Trophoblast cell (in vitro differentiated cells and primary cell): ENCODE data around the gene KCNAB1.
"Not testable (repeated sequence)": the region's sequence is repeated elsewhere in the genome, so short reads cannot be mapped to it uniquely, and the experiment has no call there.

Source experiments
- DNase-seq, 2 donors: peaks; one replicate each; pipeline ENCODE4 v3.0.0-alpha.2; 2016
- H2AFZ ChIP-seq: 2 replicates; pipeline ENCODE4 v1.6.1; 2013; ENCODE audit warnings: low read length, moderate library complexity, mild to moderate bottlenecking; ENCODE audit not compliant: insufficient read depth, poor library complexity
- H2AK5ac ChIP-seq: 2 replicates; pipeline ENCODE4 v1.6.1; 2013; ENCODE audit warnings: mild to moderate bottlenecking, low read length
- H2BK120ac ChIP-seq: 2 replicates; pipeline ENCODE4 v1.6.1; 2013; ENCODE audit warnings: low read length, mild to moderate bottlenecking, moderate library complexity; ENCODE audit not compliant: insufficient read depth, poor library complexity
- H2BK12ac ChIP-seq: 2 replicates; pipeline ENCODE4 v1.6.1; 2013; ENCODE audit warnings: mild to moderate bottlenecking, low read length, moderate library complexity
- H2BK5ac ChIP-seq: 2 replicates; pipeline ENCODE4 v1.6.1; 2013; ENCODE audit warnings: low read length, low read depth, moderate library complexity, mild to moderate bottlenecking; ENCODE audit not compliant: poor library complexity
- H3K14ac ChIP-seq: 2 replicates; pipeline ENCODE4 v1.6.1; 2013; ENCODE audit warnings: mild to moderate bottlenecking, low read length
- H3K18ac ChIP-seq: 2 replicates; pipeline ENCODE4 v1.6.1; 2013; ENCODE audit warnings: mild to moderate bottlenecking, low read length
- H3K23ac ChIP-seq: 2 replicates; pipeline ENCODE4 v1.6.1; 2013; ENCODE audit warnings: low read length
- H3K27ac ChIP-seq: 2 replicates; pipeline ENCODE4 v1.5.1; 2013; ENCODE audit warnings: low read depth, mild to moderate bottlenecking, inconsistent platforms, low read length, moderate library complexity
- H3K27me3 ChIP-seq: 2 replicates; pipeline ENCODE4 v1.6.1; 2013; ENCODE audit warnings: inconsistent platforms, mild to moderate bottlenecking, low read length, moderate library complexity; ENCODE audit not compliant: insufficient read depth
- H3K36me3 ChIP-seq, 2 experiments: 1 replicate in 1 of 2; 2 replicates in 1 of 2; pipeline ENCODE4 v1.6.1; 2013; ENCODE audit warnings: low read length in 2 of 2, mild to moderate bottlenecking in 2 of 2, moderate library complexity in 1 of 2; ENCODE audit not compliant: insufficient read depth in 2 of 2, control insufficient read depth in 1 of 2
- H3K4ac ChIP-seq: 2 replicates; pipeline ENCODE4 v1.6.1; 2013; ENCODE audit warnings: low read depth, mild to moderate bottlenecking, low read length, moderate library complexity
- H3K4me1 ChIP-seq, 2 experiments: 1 replicate in 1 of 2; 2 replicates in 1 of 2; pipeline ENCODE4 v1.6.1; 2013; ENCODE audit warnings: low read length in 2 of 2, mild to moderate bottlenecking in 2 of 2, moderate library complexity in 1 of 2; ENCODE audit not compliant: insufficient read depth in 2 of 2, control insufficient read depth in 1 of 2
- H3K4me2 ChIP-seq: 2 replicates; pipeline ENCODE4 v1.6.1; 2013; ENCODE audit warnings: inconsistent platforms, mild to moderate bottlenecking, low read length, moderate library complexity
- H3K4me3 ChIP-seq: 2 replicates; pipeline ENCODE4 v1.5.1; 2013; ENCODE audit warnings: mild to moderate bottlenecking, low read depth, low read length, inconsistent platforms
- H3K79me1 ChIP-seq: one replicate; pipeline ENCODE4 v1.6.1; 2013; ENCODE audit warnings: low read length
- H3K79me2 ChIP-seq: 2 replicates; pipeline ENCODE4 v1.6.1; 2013; ENCODE audit warnings: low read length, mild to moderate bottlenecking; ENCODE audit not compliant: control insufficient read depth, insufficient read depth, poor library complexity
- H3K9ac ChIP-seq: 2 replicates; pipeline ENCODE4 v1.6.1; 2013; ENCODE audit warnings: mild to moderate bottlenecking, low read length
- H3K9me3 ChIP-seq: 2 replicates; pipeline ENCODE4 v1.6.1; 2013; ENCODE audit warnings: low read depth, mild to moderate bottlenecking, control low read depth, inconsistent platforms, low read length; ENCODE audit not compliant: insufficient read depth
- H4K12ac ChIP-seq: 2 replicates; pipeline ENCODE4 v1.6.1; 2013; ENCODE audit warnings: low read depth, mild to moderate bottlenecking, low read length, moderate library complexity
- H4K8ac ChIP-seq: 2 replicates; pipeline ENCODE4 v1.6.1; 2013; ENCODE audit warnings: low read depth, mild to moderate bottlenecking, low read length, moderate library complexity
- H4K91ac ChIP-seq: one replicate; pipeline ENCODE4 v1.6.1; 2013; ENCODE audit warnings: low read depth, mild to moderate bottlenecking, low read length, moderate library complexity
- WGBS: extraction: QIAGEN DNeasy Blood & Tissue Kit; methylation state at CpG from one replicate; pipeline ENCODE4 v1.1.7; 2013; ENCODE audit warnings: missing lambda C conversion rate; ENCODE audit not compliant: insufficient read length, insufficient coverage; ENCODE audit errors: extremely low coverage; 5-methylcytosine and 5-hydroxymethylcytosine counted together

Gene KCNAB1

DNA sequence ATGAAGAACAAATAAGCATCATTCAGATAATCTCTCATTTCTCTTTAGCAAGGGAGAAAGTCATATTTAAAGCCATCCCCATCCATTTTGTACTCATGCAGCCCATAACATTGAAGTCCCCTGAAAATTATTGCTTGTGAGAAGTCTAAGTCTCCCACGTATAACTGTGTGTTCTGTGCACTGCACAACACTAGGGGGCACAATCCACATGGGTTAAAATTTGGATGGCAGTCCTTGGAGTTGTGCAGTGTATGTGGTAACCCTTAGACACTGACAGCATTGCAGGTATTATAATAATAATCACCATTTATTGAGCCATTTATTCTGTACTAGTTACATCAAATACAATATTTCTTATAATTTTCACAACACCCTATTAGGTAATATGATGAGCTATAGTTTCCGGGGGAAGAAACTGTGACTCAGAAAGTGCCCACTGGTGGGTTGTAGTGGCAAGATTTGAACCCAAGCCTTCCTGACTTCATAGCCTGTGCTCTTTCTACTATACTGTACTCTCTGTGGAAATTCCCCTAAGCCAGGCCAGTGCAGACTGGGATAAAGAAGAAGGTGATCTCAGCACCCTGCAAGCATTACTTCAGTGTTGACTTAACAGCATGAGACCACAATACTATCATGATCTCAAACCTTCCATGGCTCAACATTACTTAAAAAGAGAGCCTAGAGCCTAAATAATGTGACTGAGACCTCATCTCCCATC lies 15.7 kb downstream of the KCNAB1 start:
- H3K4me1 ChIP-seq: no peaks in the 10 kb centered on the region
- H2AFZ ChIP-seq: no peak overlapping the region
- no peak overlapping the region for H4K91ac ChIP-seq
- no peak overlapping the region for H3K18ac ChIP-seq
- no peaks in the 10 kb centered on the region for H3K27me3 ChIP-seq
- no peak overlapping the region for H3K4me3 ChIP-seq
- H3K4ac ChIP-seq: no peak overlapping the region
- no peak overlapping the region for H3K23ac ChIP-seq
- no peaks in the 10 kb centered on the region for H3K79me2 ChIP-seq
- H2BK5ac ChIP-seq: no peak overlapping the region
- H3K4me2 ChIP-seq: no peak overlapping the region
- no peaks in the 10 kb centered on the region for H3K9me3 ChIP-seq
- no peak overlapping the region for H2BK12ac ChIP-seq
- H4K8ac ChIP-seq: no peak overlapping the region
- WGBS: no CpG with 5 or more reads among the region's 2 CpGs
- H3K27ac ChIP-seq: no peak overlapping the region
- H2AK5ac ChIP-seq: no peak overlapping the region
- H3K14ac ChIP-seq: no peak overlapping the region
- no peaks in the 10 kb centered on the region for H3K79me1 ChIP-seq
- H3K36me3 ChIP-seq: no peaks in the 10 kb centered on the region
- no peak overlapping the region for H3K9ac ChIP-seq
- H2BK120ac ChIP-seq: no peak overlapping the region
- no peak overlapping the region for H4K12ac ChIP-seq
- DNase-seq: no peak

DNA sequence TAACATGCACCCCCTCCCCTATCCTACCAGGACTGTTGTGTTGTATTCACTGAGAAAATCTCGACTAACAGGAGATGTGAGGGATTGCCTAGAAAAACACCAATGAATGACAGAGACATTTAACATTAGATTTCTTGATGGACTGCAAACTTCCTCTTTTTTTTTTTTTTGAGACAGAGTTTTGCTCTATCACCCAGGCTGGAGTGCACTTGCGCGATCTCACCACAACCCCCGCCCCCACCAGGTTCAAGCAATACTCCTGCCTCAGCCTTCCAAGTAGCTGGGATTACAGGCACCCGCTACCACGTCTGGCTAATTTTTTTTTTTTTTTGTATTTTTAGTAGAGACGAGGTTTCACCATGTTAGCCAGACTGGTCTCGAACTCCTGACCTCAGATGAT lies 17.0 kb downstream of the KCNAB1 start:
- H3K23ac ChIP-seq, H3K4me3 ChIP-seq, H3K27me3 ChIP-seq, H3K18ac ChIP-seq, H2BK5ac ChIP-seq, H3K9me3 ChIP-seq, H3K79me2 ChIP-seq, H2AK5ac ChIP-seq, H4K8ac ChIP-seq, H3K4ac ChIP-seq, H3K4me1 ChIP-seq, H3K14ac ChIP-seq, DNase-seq, H3K27ac ChIP-seq, H2BK12ac ChIP-seq, H3K36me3 ChIP-seq, H2BK120ac ChIP-seq, H2AFZ ChIP-seq, H4K91ac ChIP-seq, H3K79me1 ChIP-seq, H3K9ac ChIP-seq, H3K4me2 ChIP-seq, H4K12ac ChIP-seq: not testable (repeated sequence)
- WGBS: no CpG with 5 or more reads among the region's 8 CpGs

DNA sequence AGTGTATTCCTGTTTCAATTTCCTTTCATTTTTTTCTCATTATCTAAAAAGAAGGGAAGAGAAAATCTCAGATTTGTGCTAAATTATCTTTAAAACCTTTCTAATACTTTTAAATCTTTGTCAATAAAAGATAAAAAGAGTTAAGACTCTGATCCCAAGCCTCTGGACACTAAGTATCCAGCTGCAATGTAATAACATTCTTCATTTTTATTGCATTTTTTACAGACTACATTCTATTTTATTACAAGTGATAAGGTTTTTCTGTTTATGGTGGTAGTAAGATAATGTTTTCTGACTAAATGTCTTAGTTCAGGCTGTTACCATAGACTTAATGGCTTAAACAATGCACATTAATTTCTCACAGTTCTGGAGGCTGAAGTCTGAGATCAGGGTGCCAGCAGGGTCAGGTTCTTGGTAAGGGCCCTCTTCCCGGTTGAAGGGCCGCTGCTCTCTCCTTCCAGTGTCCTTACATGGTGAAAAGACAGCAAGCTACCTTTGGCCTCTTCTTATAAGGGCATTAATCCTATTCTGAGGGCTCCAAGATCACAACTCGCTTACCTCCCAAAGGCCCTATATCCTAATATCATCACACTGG lies 19.7 kb downstream of the KCNAB1 start:
- H3K4me2 ChIP-seq: no peak overlapping the region
- H3K14ac ChIP-seq: no peak overlapping the region
- no peak overlapping the region for H4K12ac ChIP-seq
- H2AFZ ChIP-seq: no peak overlapping the region
- H4K91ac ChIP-seq: no peak overlapping the region
- no peak overlapping the region for H2AK5ac ChIP-seq
- no peak overlapping the region for H3K4me3 ChIP-seq
- H4K8ac ChIP-seq: no peak overlapping the region
- no peaks in the 10 kb centered on the region for H3K79me2 ChIP-seq
- H3K23ac ChIP-seq: no peak overlapping the region
- no peak overlapping the region for H3K18ac ChIP-seq
- H3K9me3 ChIP-seq: no peaks in the 10 kb centered on the region
- peak; percentile 78 to 88 for DNase-seq
- H3K9ac ChIP-seq: no peak overlapping the region
- H2BK120ac ChIP-seq: no peak overlapping the region
- no peak overlapping the region for H2BK5ac ChIP-seq
- no peaks in the 10 kb centered on the region for H3K36me3 ChIP-seq
- no peak overlapping the region for H3K27ac ChIP-seq
- H3K27me3 ChIP-seq: no peaks in the 10 kb centered on the region
- no peaks in the 10 kb centered on the region for H3K79me1 ChIP-seq
- no CpG with 5 or more reads among the region's 3 CpGs for WGBS
- H3K4ac ChIP-seq: no peak overlapping the region
- no peaks in the 10 kb centered on the region for H3K4me1 ChIP-seq
- H2BK12ac ChIP-seq: no peak overlapping the region

DNA sequence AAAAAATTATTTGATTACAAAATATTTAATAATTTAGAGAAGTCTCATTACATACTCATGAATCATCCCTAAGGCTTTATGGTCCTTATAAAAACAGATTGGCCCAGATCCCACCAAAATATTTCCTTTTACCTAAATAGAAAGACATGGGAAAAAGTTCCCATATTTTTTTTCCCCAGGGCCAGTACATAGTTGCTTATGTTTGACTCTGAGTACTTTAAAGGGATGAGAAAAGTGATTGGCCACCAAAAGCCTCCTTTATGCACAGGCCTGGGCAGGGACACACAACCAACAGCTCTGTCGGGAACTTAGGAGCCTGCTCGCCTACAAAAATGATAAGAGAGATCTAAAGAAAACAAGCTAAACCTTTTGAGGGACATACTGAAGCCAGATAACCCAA lies 22.3 kb downstream of the KCNAB1 start:
- Histone ChIP-seq H3K4me2 (no peak overlapping the region), H3K27me3 (no peaks in the 10 kb centered on the region), H2BK12ac (no peak overlapping the region), H3K9me3 (no peaks in the 10 kb centered on the region), H4K8ac (no peak overlapping the region), H4K12ac (no peak overlapping the region), H3K4me1 (no peaks in the 10 kb centered on the region), H2BK120ac (no peak overlapping the region), H3K4ac (no peak overlapping the region), H3K79me2 (no peaks in the 10 kb centered on the region), H3K79me1 (no peaks in the 10 kb centered on the region), H3K27ac (no peak overlapping the region), H3K18ac (no peak overlapping the region), H3K23ac (no peak overlapping the region), H2AK5ac (no peak overlapping the region), H2AFZ (no peak overlapping the region), H3K36me3 (no peaks in the 10 kb centered on the region), H3K9ac (no peak overlapping the region), H2BK5ac (no peak overlapping the region), H3K14ac (no peak overlapping the region), H3K4me3 (no peak overlapping the region), H4K91ac (no peak overlapping the region)
- no CpG with 5 or more reads among the region's 2 CpGs for WGBS
- no peak for DNase-seq
